NT2/D1 (cell line): ENCODE results near the gene KDM3B.

Experiments used
- YY1 ChIP-seq: IDR thresholded peaks from 2 replicates; pipeline ENCODE4 v1.6.1; 2011; ENCODE audit not compliant: insufficient read length, insufficient read depth
- ZNF274 ChIP-seq: IDR thresholded peaks from 2 replicates; pipeline ENCODE4 v1.6.1; 2011; ENCODE audit warnings: mild to moderate bottlenecking, low read depth, low read length

DNA sequence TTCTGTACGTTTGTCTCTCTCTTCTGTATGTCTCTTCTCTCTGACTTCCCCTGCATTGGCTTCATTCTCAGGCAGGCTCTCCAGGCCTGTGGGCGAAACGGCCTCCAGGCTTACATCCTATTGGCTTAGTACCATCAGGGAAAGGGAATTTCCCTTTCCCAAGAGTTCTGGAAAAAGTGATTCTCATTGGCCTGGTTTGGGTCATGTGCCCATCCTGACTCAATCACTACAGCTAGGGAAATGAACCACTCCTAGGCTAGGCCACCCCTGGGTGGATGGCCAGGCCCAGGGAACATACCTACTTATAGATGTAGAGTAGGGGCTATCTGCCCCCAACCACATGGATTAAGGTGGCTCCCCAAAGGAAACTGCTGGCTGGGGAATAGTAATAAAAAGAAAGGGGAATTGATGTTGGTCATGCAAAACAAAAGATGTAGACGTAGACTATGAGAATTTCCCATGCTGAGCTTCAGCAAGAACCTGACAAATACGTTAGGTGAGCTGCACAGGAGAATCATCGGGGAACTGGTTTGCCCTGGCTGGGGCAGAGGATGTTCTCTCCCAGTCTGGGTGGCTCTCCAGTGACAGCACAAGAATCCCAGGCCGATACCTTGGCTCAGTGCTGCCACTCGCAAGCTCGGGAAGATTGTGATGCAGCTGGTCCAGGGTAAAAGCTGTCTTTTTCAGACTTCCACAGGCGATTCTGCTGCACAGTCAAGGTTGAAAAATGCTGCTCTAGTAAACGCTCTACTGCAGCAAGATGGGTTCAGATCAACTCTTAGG, 109.0 kb downstream of the KDM3B start:
- TF ChIP-seq ZNF274: no peak
- no peak for TF ChIP-seq YY1
